H9 (cell line): ENCODE results near the gene MROH2A. TPM values are rescaled to one million over a fixed set of nuclear protein-coding genes. Genes with fewer than 3 reads are reported as not detected.

Experiments
- DNase-seq: peaks from one replicate; pipeline ENCODE4 v3.0.0-alpha.2; 2017
- H2AFZ ChIP-seq: one replicate; pipeline ENCODE4 v1.6.1; 2013; ENCODE audit warnings: mild to moderate bottlenecking, low read length, control low read depth, moderate library complexity
- H2AK5ac ChIP-seq: 2 replicates; pipeline ENCODE4 v1.6.1; 2013; ENCODE audit warnings: low read length, control low read depth, mixed read lengths; ENCODE audit not compliant: insufficient read length
- H2BK120ac ChIP-seq: one replicate; pipeline ENCODE4 v1.6.1; 2013; ENCODE audit warnings: low read depth, mild to moderate bottlenecking, low read length, control low read depth, inconsistent platforms; ENCODE audit not compliant: poor library complexity, severe bottlenecking
- H2BK12ac ChIP-seq: 2 replicates; pipeline ENCODE4 v1.6.1; 2013; ENCODE audit warnings: low read length, control low read depth, mixed read lengths, low read depth; ENCODE audit not compliant: insufficient read length
- H2BK15ac ChIP-seq: 2 replicates; pipeline ENCODE4 v1.6.1; 2013; ENCODE audit warnings: low read depth, low read length, control low read depth
- H2BK20ac ChIP-seq: one replicate; pipeline ENCODE4 v1.6.1; 2013; ENCODE audit warnings: low read depth, mild to moderate bottlenecking, low read length, control low read depth, inconsistent platforms; ENCODE audit not compliant: poor library complexity, severe bottlenecking
- H2BK5ac ChIP-seq: 2 replicates; pipeline ENCODE4 v1.6.1; 2013; ENCODE audit warnings: low read length, control low read depth, mixed read lengths; ENCODE audit not compliant: insufficient read length
- H3K14ac ChIP-seq: 2 replicates; pipeline ENCODE4 v1.6.1; 2013; ENCODE audit warnings: low read length, control low read depth; ENCODE audit not compliant: insufficient read depth
- H3K18ac ChIP-seq: 2 replicates; pipeline ENCODE4 v1.6.1; 2013; ENCODE audit warnings: low read depth, mild to moderate bottlenecking, mixed read lengths, low read length, control low read depth; ENCODE audit not compliant: insufficient read length
- H3K23ac ChIP-seq: 2 replicates; pipeline ENCODE4 v1.6.1; 2013; ENCODE audit warnings: low read length, control low read depth, mixed read lengths, low read depth; ENCODE audit not compliant: insufficient read length
- H3K23me2 ChIP-seq: 2 replicates; pipeline ENCODE4 v1.6.1; 2013; ENCODE audit warnings: low read depth, mild to moderate bottlenecking, mixed read lengths, low read length, control low read depth; ENCODE audit not compliant: insufficient read length, poor library complexity, severe bottlenecking
- H3K27ac ChIP-seq: 2 replicates; pipeline ENCODE4 v1.5.1; 2013; ENCODE audit warnings: low read length, control low read depth, mixed read lengths, low read depth; ENCODE audit not compliant: insufficient read length
- H3K27me3 ChIP-seq: 2 replicates; pipeline ENCODE4 v1.6.1; 2013; ENCODE audit warnings: low read length, control low read depth, inconsistent platforms; ENCODE audit not compliant: insufficient read depth
- H3K4ac ChIP-seq: 2 replicates; pipeline ENCODE4 v1.6.1; 2013; ENCODE audit warnings: low read depth, mild to moderate bottlenecking, control low read depth, inconsistent platforms, low read length, moderate library complexity
- H3K4me1 ChIP-seq: 2 replicates; pipeline ENCODE4 v1.6.1; 2013; ENCODE audit warnings: low read length, control low read depth, inconsistent platforms; ENCODE audit not compliant: insufficient read depth
- H3K4me2 ChIP-seq: 2 replicates; pipeline ENCODE4 v1.6.1; 2013; ENCODE audit warnings: low read length, control low read depth, mixed read lengths; ENCODE audit not compliant: insufficient read length, insufficient read depth
- H3K56ac ChIP-seq: 2 replicates; pipeline ENCODE4 v1.6.1; 2013; ENCODE audit warnings: low read depth, mild to moderate bottlenecking, mixed read lengths, low read length, control low read depth; ENCODE audit not compliant: insufficient read length
- H3K79me1 ChIP-seq: 2 replicates; pipeline ENCODE4 v1.6.1; 2013; ENCODE audit warnings: low read depth, mild to moderate bottlenecking, moderate library complexity, low read length, control low read depth, inconsistent platforms; ENCODE audit not compliant: insufficient read depth, poor library complexity, severe bottlenecking
- H3K79me2 ChIP-seq: 2 replicates; pipeline ENCODE4 v1.6.1; 2013; ENCODE audit warnings: low read length, control low read depth, inconsistent platforms; ENCODE audit not compliant: insufficient read depth
- H3K9ac ChIP-seq: 2 replicates; pipeline ENCODE4 v1.6.1; 2013; ENCODE audit warnings: low read length, control low read depth, mixed read lengths; ENCODE audit not compliant: insufficient read length; ENCODE audit errors: extremely low read depth
- H3K9me3 ChIP-seq: one replicate; pipeline ENCODE4 v1.6.1; 2013; ENCODE audit warnings: low read depth, low read length, inconsistent platforms; ENCODE audit not compliant: control insufficient read depth
- H3T11ph ChIP-seq: one replicate; pipeline ENCODE4 v1.6.1; 2013; ENCODE audit warnings: mild to moderate bottlenecking, low read length, control low read depth, inconsistent platforms
- H4K20me1 ChIP-seq: one replicate; pipeline ENCODE4 v1.6.1; 2013; ENCODE audit not compliant: control insufficient read depth, insufficient read length, insufficient read depth
- H4K5ac ChIP-seq: 2 replicates; pipeline ENCODE4 v1.6.1; 2013; ENCODE audit warnings: low read depth, mild to moderate bottlenecking, mixed read lengths, low read length, control low read depth; ENCODE audit not compliant: insufficient read length
- H4K8ac ChIP-seq: replicated peaks from 2 replicates; pipeline ENCODE4 v1.6.1; 2013; ENCODE audit warnings: low read length, control low read depth, mixed read lengths, low read depth; ENCODE audit not compliant: insufficient read length
- H4K91ac ChIP-seq: 2 replicates; pipeline ENCODE4 v1.6.1; 2013; ENCODE audit warnings: low read depth, mild to moderate bottlenecking, moderate library complexity, mixed read lengths, low read length, control low read depth; ENCODE audit not compliant: insufficient read length
- H3K27ac Mint-ChIP-seq, 3 experiments: 2 replicates in 2 of 3; 3 replicates in 1 of 3; pipeline ENCODE4 v1.8.0; 2020 to 2021; ENCODE audit warnings: mixed read lengths in 3 of 3, mild to moderate bottlenecking in 1 of 3, moderate library complexity in 1 of 3
- H3K27me3 Mint-ChIP-seq: 2 replicates; pipeline ENCODE4 v1.8.0; 2021; ENCODE audit warnings: low read depth, mild to moderate bottlenecking, moderate library complexity, mixed read lengths
- H3K36me3 Mint-ChIP-seq, 3 experiments: 2 replicates in 2 of 3; 3 replicates in 1 of 3; pipeline ENCODE4 v1.8.0; 2020 to 2021; ENCODE audit warnings: low read depth in 3 of 3, mixed read lengths in 3 of 3; ENCODE audit not compliant: insufficient read depth in 1 of 3
- H3K4me1 Mint-ChIP-seq, 2 experiments: 2 replicates each; pipeline ENCODE4 v1.8.0; 2020; ENCODE audit warnings: mixed read lengths in 2 of 2
- H3K4me3 Mint-ChIP-seq, 2 experiments: 2 replicates in 1 of 2; 3 replicates in 1 of 2; pipeline ENCODE4 v1.8.0; 2020 to 2021; ENCODE audit warnings: mild to moderate bottlenecking in 2 of 2, mixed read lengths in 2 of 2, moderate library complexity in 1 of 2
- H3K9me3 Mint-ChIP-seq, 2 experiments: 2 replicates in 1 of 2; 3 replicates in 1 of 2; pipeline ENCODE4 v1.8.0; 2020; ENCODE audit warnings: mild to moderate bottlenecking in 2 of 2, mixed read lengths in 2 of 2, moderate library complexity in 1 of 2
- WGBS: extraction: QIAGEN DNeasy Blood & Tissue Kit; methylation state at CpG from one replicate; pipeline ENCODE4 v1.1.7; 2013; ENCODE audit warnings: missing lambda C conversion rate, low lambda C conversion rate, mixed read lengths; ENCODE audit not compliant: insufficient read length; ENCODE audit errors: extremely low coverage; 5-methylcytosine and 5-hydroxymethylcytosine counted together
- total RNA-seq: library from RNA; stranded (reverse); gene quantifications from 2 replicates; pipeline ENCODE4 v1.2.1, GENCODE V29; 2021
- TF ChIP-seq, protein P1 (sequence below): fragments of 200-600 bp; sonication (generic); conservative IDR thresholded peaks from 3 replicates; pipeline ENCODE4 v1.8.0; 2021; ENCODE audit warnings: antibody characterized with exemption, mild to moderate bottlenecking

MROH2A gene
- total RNA-seq, 1 experiment from 2014 or later, result not detected

DNA sequence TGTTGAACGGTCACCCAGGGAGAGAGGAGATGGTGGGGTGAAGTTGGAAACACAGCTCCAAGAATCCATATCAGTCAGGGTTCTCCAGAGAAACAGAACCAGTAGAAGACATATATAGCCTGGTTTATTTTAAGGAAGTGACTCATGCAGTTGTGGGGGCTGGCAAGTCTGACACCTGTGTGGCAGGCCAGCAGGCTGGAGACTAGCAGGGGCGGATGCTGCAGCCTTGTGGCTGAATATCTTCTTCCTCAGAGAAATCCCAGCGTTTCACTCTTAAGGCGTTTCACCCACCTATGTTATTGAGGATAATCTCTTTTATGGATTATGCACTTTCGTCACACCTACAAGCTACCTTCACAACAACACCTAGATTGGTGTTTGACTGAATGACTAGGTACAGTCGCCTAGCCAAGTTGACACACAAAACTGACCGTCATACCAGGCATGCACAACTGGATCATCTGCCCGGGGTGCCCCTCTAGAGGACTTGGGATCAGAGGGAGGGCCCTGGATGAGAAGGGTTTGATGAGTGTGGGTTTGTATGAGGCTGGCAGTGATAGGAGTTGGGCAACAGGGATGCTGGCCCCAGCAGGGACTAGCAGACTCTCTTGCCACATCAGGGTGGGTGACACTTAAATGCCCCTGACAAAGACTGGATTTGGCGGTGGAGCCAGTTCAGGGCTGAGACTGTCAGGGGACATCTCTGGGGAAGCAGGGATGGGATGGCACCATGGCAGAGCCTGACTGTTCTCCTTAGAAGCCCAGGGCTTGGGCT lies 23.4 kb downstream of the MROH2A start:
- TF ChIP-seq, protein P1, sequence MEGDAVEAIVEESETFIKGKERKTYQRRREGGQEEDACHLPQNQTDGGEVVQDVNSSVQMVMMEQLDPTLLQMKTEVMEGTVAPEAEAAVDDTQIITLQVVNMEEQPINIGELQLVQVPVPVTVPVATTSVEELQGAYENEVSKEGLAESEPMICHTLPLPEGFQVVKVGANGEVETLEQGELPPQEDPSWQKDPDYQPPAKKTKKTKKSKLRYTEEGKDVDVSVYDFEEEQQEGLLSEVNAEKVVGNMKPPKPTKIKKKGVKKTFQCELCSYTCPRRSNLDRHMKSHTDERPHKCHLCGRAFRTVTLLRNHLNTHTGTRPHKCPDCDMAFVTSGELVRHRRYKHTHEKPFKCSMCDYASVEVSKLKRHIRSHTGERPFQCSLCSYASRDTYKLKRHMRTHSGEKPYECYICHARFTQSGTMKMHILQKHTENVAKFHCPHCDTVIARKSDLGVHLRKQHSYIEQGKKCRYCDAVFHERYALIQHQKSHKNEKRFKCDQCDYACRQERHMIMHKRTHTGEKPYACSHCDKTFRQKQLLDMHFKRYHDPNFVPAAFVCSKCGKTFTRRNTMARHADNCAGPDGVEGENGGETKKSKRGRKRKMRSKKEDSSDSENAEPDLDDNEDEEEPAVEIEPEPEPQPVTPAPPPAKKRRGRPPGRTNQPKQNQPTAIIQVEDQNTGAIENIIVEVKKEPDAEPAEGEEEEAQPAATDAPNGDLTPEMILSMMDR, result no peak
- no peak overlapping the region for H3K18ac ChIP-seq
- H2BK15ac ChIP-seq, result no peak overlapping the region
- H2AK5ac ChIP-seq, result no peak overlapping the region
- no peak overlapping the region for H3K4ac ChIP-seq
- no peak overlapping the region for H3K9ac ChIP-seq
- H2BK120ac ChIP-seq, result no peak overlapping the region
- H3K4me1 ChIP-seq, result no peaks in the 10 kb centered on the region
- no peak overlapping the region for H4K91ac ChIP-seq
- H3K79me2 ChIP-seq, result no peaks in the 10 kb centered on the region
- WGBS, result no CpG with 5 or more reads among the region's 9 CpGs
- H3K4me1 Mint-ChIP-seq, result peaks cover 2 to 4% of the 10 kb centered on the region in 2 experiments; a peak in 3 of 4 replicates
- H2AFZ ChIP-seq, result no peak overlapping the region
- no peak overlapping the region for H4K8ac ChIP-seq
- no peak overlapping the region for H3T11ph ChIP-seq
- peaks cover 18% of the 10 kb centered on the region for H3K27me3 Mint-ChIP-seq
- peaks cover 14 to 21% of the 10 kb centered on the region in 2 experiments for H3K9me3 Mint-ChIP-seq
- H3K4me3 Mint-ChIP-seq, result no peak overlapping the region
- no peak overlapping the region for H2BK5ac ChIP-seq
- no peak overlapping the region for H2BK20ac ChIP-seq
- H4K5ac ChIP-seq, result no peak overlapping the region
- no peak overlapping the region for H3K27ac Mint-ChIP-seq
- no peak for DNase-seq
- H3K36me3 Mint-ChIP-seq, result peaks cover 0 to 5% (median 4%) of the 10 kb centered on the region in 3 experiments; a peak in 2 of 7 replicates
- no peaks in the 10 kb centered on the region for H3K79me1 ChIP-seq
- no peaks in the 10 kb centered on the region for H3K27me3 ChIP-seq
- no peaks in the 10 kb centered on the region for H3K23me2 ChIP-seq
- no peaks in the 10 kb centered on the region for H3K9me3 ChIP-seq
- no peak overlapping the region; the same call in 1 of the 2 replicates for H3K14ac ChIP-seq
- H3K27ac ChIP-seq, result no peak overlapping the region
- no peaks in the 10 kb centered on the region for H4K20me1 ChIP-seq
- no peak overlapping the region for H3K56ac ChIP-seq
- no peak overlapping the region for H3K23ac ChIP-seq
- no peak overlapping the region for H2BK12ac ChIP-seq
- no peak overlapping the region for H3K4me2 ChIP-seq
